Medulla oblongata (tissue), 1 donor: ENCODE results near the gene RTKN2.

Experiments
- DNase-seq: peaks from one replicate; pipeline ENCODE4 v3.0.0-alpha.2; 2015; ENCODE audit errors: extremely low spot score

Gene RTKN2

GRCh38 chr10:62224606-62225005 lies 44.0 kb downstream of the RTKN2 start:
- no peak for DNase-seq

GRCh38 chr10:62217683-62218082 lies 51.0 kb downstream of the RTKN2 start:
- DNase-seq: no peak

GRCh38 chr10:62214364-62214874 lies 54.2 kb downstream of the RTKN2 start:
- no peak for DNase-seq

GRCh38 chr10:62205750-62206399 lies 62.8 kb downstream of the RTKN2 start:
- DNase-seq: no peak

- no peak for DNase-seq
Measured at GRCh38 chr10:62199584-62199983, 69.1 kb downstream of the RTKN2 start.

- peak; percentile 12 for DNase-seq
Measured at GRCh38 chr10:62196528-62196927, 72.1 kb downstream of the RTKN2 start.

GRCh38 chr10:62195675-62195926 lies 73.0 kb downstream of the RTKN2 start:
- DNase-seq: no peak

GRCh38 chr10:62194924-62195674 lies 73.5 kb downstream of the RTKN2 start:
- no peak for DNase-seq

GRCh38 chr10:62193479-62193878 lies 75.2 kb downstream of the RTKN2 start:
- no peak for DNase-seq

- DNase-seq: no peak
Measured at GRCh38 chr10:62189131-62189530, 79.5 kb downstream of the RTKN2 start.

- DNase-seq: no peak
Measured at GRCh38 chr10:62188021-62188616, 80.5 kb downstream of the RTKN2 start.

GRCh38 chr10:62186999-62187675 lies 81.5 kb downstream of the RTKN2 start:
- DNase-seq: no peak

GRCh38 chr10:62185919-62186692 lies 82.5 kb downstream of the RTKN2 start:
- no peak for DNase-seq

GRCh38 chr10:62183857-62184795 lies 84.5 kb downstream of the RTKN2 start:
- no peak for DNase-seq

- no peak for DNase-seq
Measured at GRCh38 chr10:62183442-62183841, 85.2 kb downstream of the RTKN2 start.

- DNase-seq: no peak
Measured at GRCh38 chr10:62182595-62182994, 86.0 kb downstream of the RTKN2 start.

- DNase-seq: no peak
Measured at GRCh38 chr10:62182171-62182570, 86.5 kb downstream of the RTKN2 start.

- no peak for DNase-seq
Measured at GRCh38 chr10:62180677-62181076, 88.0 kb downstream of the RTKN2 start.

GRCh38 chr10:62178568-62178967 lies 90.1 kb downstream of the RTKN2 start:
- no peak for DNase-seq

GRCh38 chr10:62177111-62177510 lies 91.5 kb downstream of the RTKN2 start:
- no peak for DNase-seq

- DNase-seq: no peak
Measured at GRCh38 chr10:62175251-62175650, 93.4 kb downstream of the RTKN2 start.
